HepG2 (cell line): ENCODE measurements around the gene ADGRD1. TPM values are rescaled to one million over a fixed set of nuclear protein-coding genes. Genes with fewer than 3 reads are reported as not detected.

Experiments
- ATAC-seq: fragments of 200-7000 bp; cut with Tn5 transposase; 3 replicates; pipeline ENCODE4 v1.9.1; 2020; ENCODE audit warnings: mild to moderate bottlenecking, moderate library complexity
- BruUV-seq: library from RNA; stranded (reverse); fragments of 400-500 nt; replicated peaks from 2 replicates; lab custom pipeline; 2021; lab: Mats Ljungman, UMichigan
- CTCF ChIA-PET: fragments of 300-600 bp; formaldehyde crosslinking; extraction: SDS; loops from one replicate; lab custom pipeline; 2021; ENCODE audit warnings: low total read pairs, inconsistent platforms, low intra/inter-chr PET ratio; lab: Yijun Ruan, JAX
- POLR2A ChIA-PET: fragments of 350-600 bp; sonication (Branson Sonifier 250); formaldehyde crosslinking; loops from one replicate; lab custom pipeline; 2020; ENCODE audit warnings: antibody characterized with exemption, inconsistent platforms; lab: Yijun Ruan, JAX
- DNase-seq: peaks from one replicate; pipeline ENCODE4 v3.0.0-alpha.2; 2015; ENCODE audit warnings: low spot score
- FAIRE-seq: peaks from 3 replicates; lab custom pipeline; 2011; peaks lifted over from hg19 to GRCh38; lab: Jason Lieb, UNC
- H2AFZ ChIP-seq: one replicate; pipeline ENCODE4 v1.6.1; 2011; ENCODE audit warnings: low read length, inconsistent platforms
- H3K27ac ChIP-seq: fragments of 300-600 bp; 3 replicates; pipeline ENCODE4 v1.8.0; 2011; ENCODE audit warnings: mixed run types, mild to moderate bottlenecking, mixed read lengths, low read length, inconsistent platforms; ENCODE audit not compliant: insufficient read depth; ENCODE audit errors: extremely low read length
- H3K27me3 ChIP-seq, 2 experiments: fragments of 200-600 bp in 1 of 2; 2 replicates in 1 of 2; 3 replicates in 1 of 2; pipeline versions ENCODE4 v1.6.0 to v1.8.0; 2011; ENCODE audit warnings: low read length in 2 of 2, mild to moderate bottlenecking in 2 of 2, moderate library complexity in 2 of 2, inconsistent platforms in 1 of 2; ENCODE audit not compliant: insufficient read depth in 2 of 2, control insufficient read depth in 1 of 2
- H3K36me3 ChIP-seq, 2 experiments: fragments of 200-600 bp in 1 of 2; replicated peaks in 1 of 2; 2 replicates in 1 of 2; 3 replicates in 1 of 2; pipeline versions ENCODE4 v1.5.1 to v1.8.0; 2011; ENCODE audit warnings: low read length in 2 of 2, inconsistent platforms in 1 of 2; ENCODE audit not compliant: insufficient read depth in 2 of 2, control insufficient read depth in 1 of 2
- H3K4me1 ChIP-seq: 2 replicates; pipeline ENCODE4 v1.5.1; 2012; ENCODE audit warnings: low read length, inconsistent platforms; ENCODE audit not compliant: insufficient read depth
- H3K4me2 ChIP-seq: 2 replicates; pipeline ENCODE4 v1.6.0; 2011; ENCODE audit warnings: low read depth, low read length, inconsistent platforms
- H3K4me3 ChIP-seq, 3 experiments: fragments of 200-600 bp in 1 of 3; sonication (generic), shearing (Covaris generic) in 1 of 3; replicated peaks in 1 of 3; 2 replicates each; pipeline ENCODE4 v1.5.1; 2011 to 2016; ENCODE audit warnings: low read length in 3 of 3, inconsistent platforms in 2 of 3, low read depth in 2 of 3, mild to moderate bottlenecking in 2 of 3, control low read depth in 1 of 3, mixed read lengths in 1 of 3; ENCODE audit not compliant: insufficient read depth in 1 of 3
- H3K79me2 ChIP-seq: one replicate; pipeline ENCODE4 v1.6.1; 2011; ENCODE audit warnings: low read length, inconsistent platforms; ENCODE audit not compliant: insufficient read depth
- H3K9ac ChIP-seq: 2 replicates; pipeline ENCODE4 v1.6.0; 2011; ENCODE audit warnings: mild to moderate bottlenecking, low read depth, low read length, inconsistent platforms; ENCODE audit not compliant: insufficient read depth
- H3K9me3 ChIP-seq: 2 replicates; pipeline ENCODE4 v1.5.1; 2012; ENCODE audit warnings: mild to moderate bottlenecking, low read length
- H4K20me1 ChIP-seq: 2 replicates; pipeline ENCODE4 v1.6.0; 2011; ENCODE audit warnings: inconsistent platforms, mild to moderate bottlenecking, low read length, moderate library complexity; ENCODE audit not compliant: insufficient read depth
- BHLHE40 ChIP-seq: IDR thresholded peaks from 2 replicates; pipeline ENCODE4 v1.6.1; 2011; ENCODE audit warnings: low read length, improper control_type of control experiment
- ETV5 ChIP-seq: IDR thresholded peaks from 2 replicates; pipeline ENCODE4 v1.6.1; 2018; ENCODE audit warnings: missing biosample characterization, missing genetic modification reagents, inconsistent platforms, borderline replicate concordance
- HOXA9 ChIP-seq: sonication (generic); formaldehyde crosslinking; IDR thresholded peaks from 2 replicates; pipeline ENCODE4 v1.8.1; 2022; ENCODE audit warnings: missing genetic modification reagents, mild to moderate bottlenecking, moderate library complexity, borderline replicate concordance
- IRX3 ChIP-seq: sonication (generic); formaldehyde crosslinking; IDR thresholded peaks from 2 replicates; pipeline ENCODE4 v1.8.1; 2023; ENCODE audit warnings: mild to moderate bottlenecking, low read depth, missing genetic modification reagents, borderline replicate concordance
- KMT2A ChIP-seq: sonication (generic); formaldehyde crosslinking; IDR thresholded peaks from 2 replicates; pipeline ENCODE4 v1.4.0; 2020; ENCODE audit warnings: missing genetic modification reagents
- NFE2L1 ChIP-seq: sonication (generic); formaldehyde crosslinking; IDR thresholded peaks from 2 replicates; pipeline ENCODE4 v1.4.0; 2020; ENCODE audit warnings: missing genetic modification reagents, mild to moderate bottlenecking, borderline replicate concordance
- SATB2 ChIP-seq: sonication (generic); formaldehyde crosslinking; IDR thresholded peaks from 2 replicates; pipeline ENCODE4 v1.5.0; 2020; ENCODE audit warnings: missing genetic modification reagents
- TEF ChIP-seq: sonication (generic); formaldehyde crosslinking; IDR thresholded peaks from 2 replicates; pipeline ENCODE4 v1.5.0; 2020; ENCODE audit warnings: missing genetic modification reagents
- ZBTB42 ChIP-seq: sonication (generic); formaldehyde crosslinking; IDR thresholded peaks from 2 replicates; pipeline ENCODE4 v1.5.0; 2020; ENCODE audit warnings: mild to moderate bottlenecking, missing genetic modification reagents
- ZNF10 ChIP-seq: sonication (generic); formaldehyde crosslinking; IDR thresholded peaks from 2 replicates; pipeline ENCODE4 v1.4.0; 2020; ENCODE audit warnings: mild to moderate bottlenecking, low read depth, missing genetic modification reagents, borderline replicate concordance
- ZNF580 ChIP-seq: IDR thresholded peaks from 2 replicates; pipeline ENCODE4 v1.6.1; 2016; ENCODE audit warnings: low read depth, borderline replicate concordance
- ZSCAN30 ChIP-seq: sonication (generic); formaldehyde crosslinking; IDR thresholded peaks from 2 replicates; pipeline ENCODE4 v1.5.0; 2020; ENCODE audit warnings: mild to moderate bottlenecking, missing genetic modification reagents
- WGBS: methylation state at CpG from one replicate; pipeline ENCODE4 v1.1.6; 2017; ENCODE audit warnings: low lambda C conversion rate; 5-methylcytosine and 5-hydroxymethylcytosine counted together
- in situ Hi-C: cut with HindIII; loops from 2 replicates; pipeline ENCODE4 v1.10.0; 2017; ENCODE audit warnings: low pct_unique_long_range_greater_than_20kb; ENCODE audit not compliant: extremely low pct_ligation_motif_present
- intact Hi-C: fragments of 100-400 bp; cut with micrococcal nuclease; formaldehyde crosslinking; loops from one replicate; pipeline ENCODE4 v1.10.0; 2022; ENCODE audit not compliant: unreplicated experiment
- polyA plus RNA-seq, 8 experiments: library from polyadenylated mRNA; depleted of rRNA in 3 of 8; stranded (reverse) in 7 of 8; unstranded in 1 of 8; fragments of >200 nt; fragmentation: Illumina TruSeq in 4 of 8; extraction: Trizol in 4 of 8; gene quantifications; 2 replicates each; pipeline versions ENCODE4 v1.2.1 to v1.2.3, GENCODE V29; 2011 to 2016; ENCODE audit warnings: low read depth in 4 of 8, missing spikeins in 1 of 8, mixed read lengths in 1 of 8; ENCODE audit not compliant: insufficient read depth in 1 of 8
- total RNA-seq, 5 experiments: library from RNA; depleted of rRNA; stranded (reverse); fragments of >200 nt; fragmentation: Illumina TruSeq; extraction: Trizol; gene quantifications; 2 replicates each; pipeline ENCODE4 v1.2.3, GENCODE V29; 2016; ENCODE audit warnings: low read depth in 1 of 5

The ADGRD1 gene
- total and polyA plus RNA-seq, 2 of the 13 experiments (the other 11 are each of a cell fraction or from before 2014, with no cell fraction given): 0.46 to 12.4 TPM

- in situ Hi-C loops (no loop called here), intact Hi-C loops (loop anchor here (10.0 kb wide), 1 partner anchor 49 kb away; no protein-coding TSS in a partner anchor)
- peaks cover 51% of the 10 kb centered on the region for H3K4me1 ChIP-seq
- H3K4me3 ChIP-seq: no peak overlapping the region
- DNase-seq: no peak
- H3K9ac ChIP-seq: no peak overlapping the region
- 88% methylated on average over 2 of the region's 2 CpGs for WGBS
- H3K27me3 ChIP-seq: no peaks in the 10 kb centered on the region
- no peak overlapping the region for H3K27ac ChIP-seq
- ChIA-PET CTCF (no interaction called here), POLR2A (no interaction called here)
- no peak overlapping the region for H3K4me2 ChIP-seq
- no peak for FAIRE-seq
- TF ChIP-seq ZNF10 (CRISPR knock-in tag) (no peak), ETV5 (CRISPR knock-in tag) (no peak), ZBTB42 (CRISPR knock-in tag) (no peak), KMT2A (CRISPR knock-in tag) (no peak), ZSCAN30 (CRISPR knock-in tag) (no peak), SATB2 (CRISPR knock-in tag) (no peak), BHLHE40 (no peak), NFE2L1 (no peak), TEF (no peak), HOXA9 (CRISPR knock-in tag) (no peak), ZNF580 (CRISPR knock-in tag) (no peak), IRX3 (CRISPR knock-in tag) (no peak)
- no TSS peak for BruUV-seq
- no peaks in the 10 kb centered on the region; a peak in 1 of 5 replicates for H3K36me3 ChIP-seq
- no peaks in the 10 kb centered on the region for H3K79me2 ChIP-seq
- no peaks in the 10 kb centered on the region for H3K9me3 ChIP-seq
- no peak for ATAC-seq
- no peaks in the 10 kb centered on the region for H4K20me1 ChIP-seq
- H2AFZ ChIP-seq: no peak overlapping the region
These were observed 12.0 kb downstream of the ADGRD1 start for GRCh38 chr12:130965668-130966067.
